Activated T-cell treated with anti-CD3 and anti-CD28 coated beads, Interleukin-2, amount 50 U/mL, for 72 hours (primary cell): ENCODE results near the gene APOD. TPM values are rescaled to one million over a fixed set of nuclear protein-coding genes. Genes with fewer than 3 reads are reported as not detected.
"Not testable (repeated sequence)": the region's sequence is repeated elsewhere in the genome, so short reads cannot be mapped to it uniquely, and the experiment has no call there.

Experiments used
- ATAC-seq, 2 donors: fragments of 150-1000 bp; cut with Tn5 transposase; replicated peaks in 1 of 2; 2 replicates each; pipeline ENCODE4 v1.10.0; 2021; ENCODE audit warnings: moderate library complexity in 2 of 2, mild to moderate bottlenecking in 1 of 2
- DNase-seq, 2 donors: peaks; one replicate each; pipeline ENCODE4 v3.0.0; 2021 to 2022; ENCODE audit warnings: mixed read lengths in 1 of 2
- H3K27ac Mint-ChIP-seq: one replicate; pipeline ENCODE4 v1.8.0; 2022; ENCODE audit warnings: mild to moderate bottlenecking, moderate library complexity, mixed read lengths
- H3K27me3 Mint-ChIP-seq: one replicate; pipeline ENCODE4 v1.8.0; 2022; ENCODE audit warnings: low read depth, mixed read lengths
- H3K36me3 Mint-ChIP-seq, 2 donors: one replicate each; pipeline ENCODE4 v1.8.0; 2022; ENCODE audit warnings: mixed read lengths in 2 of 2, mild to moderate bottlenecking in 1 of 2; ENCODE audit not compliant: insufficient read depth in 2 of 2
- H3K4me1 Mint-ChIP-seq: one replicate; pipeline ENCODE4 v1.8.0; 2022; ENCODE audit warnings: low read depth, mixed read lengths
- H3K4me3 Mint-ChIP-seq, 2 donors: one replicate each; pipeline ENCODE4 v1.8.0; 2022; ENCODE audit warnings: mild to moderate bottlenecking in 2 of 2, mixed read lengths in 2 of 2, moderate library complexity in 2 of 2
- H3K9me3 Mint-ChIP-seq, 2 donors: one replicate each; pipeline ENCODE4 v1.8.0; 2022; ENCODE audit warnings: mixed read lengths in 2 of 2
- total RNA-seq, 2 donors: library from RNA; stranded (reverse); gene quantifications; one replicate each; pipeline ENCODE4 v1.2.3, GENCODE V29; 2022

The APOD gene
- total RNA-seq, 2 donors from 2014 or later = 2.4 to 4.3 TPM

- peaks cover 4% of the 10 kb centered on the region for H3K27me3 Mint-ChIP-seq
- DNase-seq (no peak), ATAC-seq (no peak)
- peaks cover 5 to 20% of the 10 kb centered on the region in 2 donors for H3K36me3 Mint-ChIP-seq
- H3K27ac Mint-ChIP-seq = no peak overlapping the region
- peaks cover 43% of the 10 kb centered on the region for H3K4me1 Mint-ChIP-seq
- peak overlapping the region; percentile 4 to 65 for H3K4me3 Mint-ChIP-seq
- H3K9me3 Mint-ChIP-seq = peaks cover 3 to 5% of the 10 kb centered on the region in 2 donors
Measured at GRCh38 chr3:195613468-195614069, 29.8 kb upstream of the APOD start.

GRCh38 chr3:195612075-195612800 lies 28.5 kb upstream of the APOD start:
- Mint-ChIP-seq H3K36me3 (peaks cover 11 to 32% of the 10 kb centered on the region in 2 donors), H3K9me3 (peaks cover 5 to 9% of the 10 kb centered on the region in 2 donors), H3K4me3 (no peak overlapping the region), H3K4me1 (peaks cover 48% of the 10 kb centered on the region), H3K27ac (no peak overlapping the region), H3K27me3 (peaks cover 4% of the 10 kb centered on the region)
- DNase-seq (no peak), ATAC-seq (no peak)

GRCh38 chr3:195609229-195609628 lies 25.5 kb upstream of the APOD start:
- Mint-ChIP-seq H3K4me1 (peaks cover 37% of the 10 kb centered on the region), H3K27me3 (peaks cover 4% of the 10 kb centered on the region), H3K36me3 (peaks cover 18 to 51% of the 10 kb centered on the region in 2 donors), H3K4me3 (peak overlapping the region; percentile 23 to 64), H3K27ac (peak overlapping the region; percentile 83), H3K9me3 (peaks cover 7 to 13% of the 10 kb centered on the region in 2 donors)
- DNase-seq (peak; percentile 67 to 68), ATAC-seq (peak; percentile 94 to 95)

GRCh38 chr3:195601785-195602184 lies 18.0 kb upstream of the APOD start:
- not testable (repeated sequence) for DNase-seq, H3K4me3 Mint-ChIP-seq, ATAC-seq, H3K4me1 Mint-ChIP-seq, H3K27ac Mint-ChIP-seq, H3K27me3 Mint-ChIP-seq, H3K9me3 Mint-ChIP-seq
- peaks cover 5 to 17% of the 10 kb centered on the region in 2 donors for H3K36me3 Mint-ChIP-seq

GRCh38 chr3:195601382-195601781 lies 17.6 kb upstream of the APOD start:
- H3K27ac Mint-ChIP-seq = no peak overlapping the region
- H3K36me3 Mint-ChIP-seq = peaks cover 4 to 13% of the 10 kb centered on the region in 2 donors
- no peak overlapping the region for H3K4me3 Mint-ChIP-seq
- peaks cover 2% of the 10 kb centered on the region in 2 donors for H3K9me3 Mint-ChIP-seq
- H3K4me1 Mint-ChIP-seq = no peaks in the 10 kb centered on the region
- no peaks in the 10 kb centered on the region for H3K27me3 Mint-ChIP-seq
- DNase-seq (no peak), ATAC-seq (no peak)

- H3K4me1 Mint-ChIP-seq, H3K9me3 Mint-ChIP-seq, H3K36me3 Mint-ChIP-seq, ATAC-seq, H3K27me3 Mint-ChIP-seq, H3K4me3 Mint-ChIP-seq, DNase-seq, H3K27ac Mint-ChIP-seq: not testable (repeated sequence)
Measured at GRCh38 chr3:195599926-195600325, 16.2 kb upstream of the APOD start.

GRCh38 chr3:195599516-195599915 lies 15.8 kb upstream of the APOD start:
- not testable (repeated sequence) for H3K36me3 Mint-ChIP-seq, ATAC-seq, H3K4me1 Mint-ChIP-seq, H3K4me3 Mint-ChIP-seq, H3K27ac Mint-ChIP-seq, H3K9me3 Mint-ChIP-seq, H3K27me3 Mint-ChIP-seq, DNase-seq

- Mint-ChIP-seq H3K36me3 (no peaks in the 10 kb centered on the region), H3K27ac (no peak overlapping the region), H3K4me1 (no peaks in the 10 kb centered on the region), H3K9me3 (no peaks in the 10 kb centered on the region), H3K4me3 (no peak overlapping the region), H3K27me3 (no peaks in the 10 kb centered on the region)
- no peak for ATAC-seq
- DNase-seq = no peak
Measured at GRCh38 chr3:195597848-195598247, 14.1 kb upstream of the APOD start.

GRCh38 chr3:195597229-195597628 lies 13.5 kb upstream of the APOD start:
- H3K4me3 Mint-ChIP-seq = no peak overlapping the region
- H3K27me3 Mint-ChIP-seq = no peaks in the 10 kb centered on the region
- H3K4me1 Mint-ChIP-seq = no peaks in the 10 kb centered on the region
- no peaks in the 10 kb centered on the region for H3K9me3 Mint-ChIP-seq
- no peak overlapping the region for H3K27ac Mint-ChIP-seq
- DNase-seq = no peak
- no peak for ATAC-seq
- no peaks in the 10 kb centered on the region for H3K36me3 Mint-ChIP-seq

GRCh38 chr3:195596765-195597171 lies 13.0 kb upstream of the APOD start:
- DNase-seq (no peak), ATAC-seq (no peak)
- H3K4me1 Mint-ChIP-seq = no peaks in the 10 kb centered on the region
- H3K36me3 Mint-ChIP-seq = no peaks in the 10 kb centered on the region
- H3K27ac Mint-ChIP-seq = no peak overlapping the region
- no peaks in the 10 kb centered on the region for H3K9me3 Mint-ChIP-seq
- no peak overlapping the region for H3K4me3 Mint-ChIP-seq
- H3K27me3 Mint-ChIP-seq = no peaks in the 10 kb centered on the region

GRCh38 chr3:195595785-195596531 lies 12.2 kb upstream of the APOD start:
- H3K4me1 Mint-ChIP-seq = no peaks in the 10 kb centered on the region
- DNase-seq (no peak), ATAC-seq (no peak)
- no peaks in the 10 kb centered on the region for H3K9me3 Mint-ChIP-seq
- no peaks in the 10 kb centered on the region for H3K27me3 Mint-ChIP-seq
- H3K4me3 Mint-ChIP-seq = no peak overlapping the region
- no peaks in the 10 kb centered on the region for H3K36me3 Mint-ChIP-seq
- no peak overlapping the region for H3K27ac Mint-ChIP-seq

- no peak overlapping the region for H3K27ac Mint-ChIP-seq
- no peaks in the 10 kb centered on the region for H3K36me3 Mint-ChIP-seq
- ATAC-seq = no peak
- no peaks in the 10 kb centered on the region for H3K4me1 Mint-ChIP-seq
- H3K27me3 Mint-ChIP-seq = no peaks in the 10 kb centered on the region
- no peak overlapping the region for H3K4me3 Mint-ChIP-seq
- no peak for DNase-seq
- H3K9me3 Mint-ChIP-seq = no peaks in the 10 kb centered on the region
Measured at GRCh38 chr3:195591852-195592251, 8.1 kb upstream of the APOD start.

GRCh38 chr3:195591220-195591619 lies 7.5 kb upstream of the APOD start:
- Mint-ChIP-seq H3K27ac (no peak overlapping the region), H3K27me3 (no peaks in the 10 kb centered on the region), H3K36me3 (no peaks in the 10 kb centered on the region), H3K9me3 (no peaks in the 10 kb centered on the region), H3K4me1 (no peaks in the 10 kb centered on the region), H3K4me3 (no peak overlapping the region)
- DNase-seq (no peak), ATAC-seq (no peak)
